ENCODE results near the gene NTSR2.
"Not testable (repeated sequence)": the region's sequence is repeated elsewhere in the genome, so short reads cannot be mapped to it uniquely, and the experiment has no call there.

The NTSR2 gene

DNA sequence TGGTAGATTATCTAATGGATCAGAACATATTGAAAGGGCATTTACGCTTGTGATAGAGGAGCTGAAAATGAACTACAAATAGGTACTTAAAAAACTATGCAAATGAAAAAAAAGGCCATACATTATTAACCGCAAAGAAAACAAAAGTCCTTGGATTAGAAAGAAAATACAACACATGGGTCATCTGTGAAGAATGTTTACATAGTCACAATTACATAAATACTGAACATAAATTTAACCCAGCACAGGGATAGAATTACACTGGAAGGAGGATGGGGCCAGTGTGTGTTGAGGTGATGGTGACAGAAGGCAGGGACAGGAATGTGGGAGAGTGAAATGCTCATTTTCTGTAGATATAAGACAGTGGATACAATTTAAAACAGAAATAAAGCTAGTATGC is 6.6 kb downstream of the NTSR2 start:
- no peak for DNase-seq
- in situ Hi-C loops (cut with MboI; ENCODE audit: low pct_unique_long_range_greater_than_20kb, low sequenced_read_pairs), result no loop called here

DNA sequence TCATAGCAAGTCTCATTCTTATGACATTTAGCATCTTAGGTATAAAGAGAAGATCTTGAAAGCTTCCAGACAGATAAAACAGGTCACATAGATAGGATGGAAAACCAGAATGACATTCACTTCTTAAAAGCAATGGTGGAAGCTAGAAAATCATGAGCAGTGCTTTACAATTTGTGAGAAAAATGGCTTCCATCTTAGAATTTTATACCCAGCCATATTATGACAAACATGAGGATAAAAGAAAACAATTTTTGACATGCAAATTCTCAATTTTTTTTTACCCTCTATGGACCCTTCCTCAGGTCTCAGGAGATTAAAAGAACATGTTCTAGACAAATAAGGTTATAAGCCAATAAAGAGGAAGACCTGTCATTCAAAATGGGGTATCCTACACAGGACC is 7.1 kb downstream of the NTSR2 start:
- DNase-seq, result no peak
- in situ Hi-C loops (cut with MboI; ENCODE audit: low pct_unique_long_range_greater_than_20kb, low sequenced_read_pairs), result no loop called here

- in situ Hi-C loops (cut with MboI; ENCODE audit: low pct_unique_long_range_greater_than_20kb, low sequenced_read_pairs), result no loop called here
- DNase-seq, result no peak
Observed at GRCh38 chr2:11661891-11662435, 8.0 kb downstream of the NTSR2 start.

GRCh38 chr2:11660396-11660795 is 9.6 kb downstream of the NTSR2 start:
- in situ Hi-C loops (cut with MboI; ENCODE audit: low pct_unique_long_range_greater_than_20kb, low sequenced_read_pairs); DNase-seq: not testable (repeated sequence)

DNA sequence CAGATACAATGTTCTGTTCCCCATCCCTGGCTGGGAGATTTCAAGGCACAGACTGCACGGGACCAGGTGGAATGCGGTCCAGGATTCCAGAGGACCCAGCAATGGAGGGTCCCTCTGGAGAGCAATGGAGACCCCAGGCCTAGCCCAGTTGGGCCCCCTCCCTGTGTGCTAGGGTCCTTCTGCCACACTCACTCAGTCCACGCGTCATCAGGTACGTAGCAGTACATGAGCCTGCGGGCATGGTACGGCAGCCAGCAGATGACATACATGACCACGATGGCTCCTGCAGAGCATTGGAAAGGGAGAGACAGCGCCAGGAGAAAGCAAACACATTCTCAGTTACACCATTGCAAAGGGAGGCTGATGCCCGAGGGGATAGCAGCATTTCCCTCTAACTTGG is 10.1 kb downstream of the NTSR2 start:
- in situ Hi-C loops (cut with MboI; ENCODE audit: low pct_unique_long_range_greater_than_20kb, low sequenced_read_pairs), result no loop called here
- no peak for DNase-seq

GRCh38 chr2:11659115-11659475 is 10.9 kb downstream of the NTSR2 start:
- in situ Hi-C loops (cut with MboI; ENCODE audit: low pct_unique_long_range_greater_than_20kb, low sequenced_read_pairs), result no loop called here
- no peak for DNase-seq

- in situ Hi-C loops (cut with MboI; ENCODE audit: low pct_unique_long_range_greater_than_20kb, low sequenced_read_pairs), result no loop called here
- DNase-seq, result no peak
Observed at GRCh38 chr2:11658208-11659114, 11.5 kb downstream of the NTSR2 start.

GRCh38 chr2:11657646-11658045 is 12.3 kb downstream of the NTSR2 start:
- DNase-seq, result no peak
- in situ Hi-C loops (cut with MboI; ENCODE audit: low pct_unique_long_range_greater_than_20kb, low sequenced_read_pairs), result no loop called here

- in situ Hi-C loops (cut with MboI; ENCODE audit: low pct_unique_long_range_greater_than_20kb, low sequenced_read_pairs), result no loop called here
- DNase-seq, result no peak
Observed at GRCh38 chr2:11657195-11657594, 12.8 kb downstream of the NTSR2 start.

DNA sequence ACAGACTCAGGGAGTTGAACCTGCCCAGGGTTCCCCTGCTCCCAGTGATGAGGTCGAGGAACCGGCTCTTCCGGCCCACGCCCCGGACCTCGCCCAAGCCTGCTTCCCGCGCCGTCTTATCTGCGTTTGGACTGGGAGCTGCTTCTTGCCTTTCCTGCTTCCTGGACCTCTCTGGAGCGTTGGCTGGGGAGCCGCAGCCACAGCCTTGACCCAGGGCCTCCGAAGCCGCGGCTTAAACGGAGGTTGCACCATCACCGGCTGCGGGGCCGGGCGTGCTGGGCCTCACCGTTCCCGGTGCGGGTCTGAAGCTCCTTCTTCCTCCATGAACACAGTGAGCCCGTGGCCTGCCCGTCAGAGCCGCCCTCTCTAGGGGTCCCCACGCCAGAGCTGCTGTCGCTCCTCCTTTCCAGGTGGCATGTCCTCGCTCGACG is 13.3 kb downstream of the NTSR2 start:
- in situ Hi-C loops (cut with MboI; ENCODE audit: low pct_unique_long_range_greater_than_20kb, low sequenced_read_pairs), result no loop called here
- DNase-seq, result no peak

GRCh38 chr2:11656252-11656651 is 13.7 kb downstream of the NTSR2 start:
- no peak for DNase-seq
- in situ Hi-C loops (cut with MboI; ENCODE audit: low pct_unique_long_range_greater_than_20kb, low sequenced_read_pairs), result no loop called here

- no peak for DNase-seq
- in situ Hi-C loops (cut with MboI; ENCODE audit: low pct_unique_long_range_greater_than_20kb, low sequenced_read_pairs), result no loop called here
Observed at GRCh38 chr2:11655495-11655894, 14.5 kb downstream of the NTSR2 start.

DNA sequence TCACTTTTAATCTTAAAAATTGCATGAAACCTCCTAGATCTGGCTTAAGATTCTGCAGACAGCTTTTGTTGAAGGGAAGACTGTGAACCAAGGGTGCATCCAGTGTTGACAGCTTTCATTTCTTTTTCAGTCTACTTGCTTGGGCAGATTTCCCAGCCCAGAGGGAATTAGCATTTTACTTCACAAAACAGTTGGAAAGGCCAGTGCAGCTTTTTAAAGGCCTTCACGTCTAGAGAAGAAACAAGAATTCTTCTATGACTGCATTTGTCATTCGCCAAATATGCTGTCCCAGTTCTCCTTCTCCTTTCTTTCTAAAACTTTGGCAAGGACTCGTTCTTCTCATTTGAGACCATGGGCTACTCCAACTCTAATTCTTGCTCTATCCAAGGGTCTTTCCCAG is 17.4 kb downstream of the NTSR2 start:
- DNase-seq, result no peak
- in situ Hi-C loops (cut with MboI; ENCODE audit: low pct_unique_long_range_greater_than_20kb, low sequenced_read_pairs), result no loop called here

DNA sequence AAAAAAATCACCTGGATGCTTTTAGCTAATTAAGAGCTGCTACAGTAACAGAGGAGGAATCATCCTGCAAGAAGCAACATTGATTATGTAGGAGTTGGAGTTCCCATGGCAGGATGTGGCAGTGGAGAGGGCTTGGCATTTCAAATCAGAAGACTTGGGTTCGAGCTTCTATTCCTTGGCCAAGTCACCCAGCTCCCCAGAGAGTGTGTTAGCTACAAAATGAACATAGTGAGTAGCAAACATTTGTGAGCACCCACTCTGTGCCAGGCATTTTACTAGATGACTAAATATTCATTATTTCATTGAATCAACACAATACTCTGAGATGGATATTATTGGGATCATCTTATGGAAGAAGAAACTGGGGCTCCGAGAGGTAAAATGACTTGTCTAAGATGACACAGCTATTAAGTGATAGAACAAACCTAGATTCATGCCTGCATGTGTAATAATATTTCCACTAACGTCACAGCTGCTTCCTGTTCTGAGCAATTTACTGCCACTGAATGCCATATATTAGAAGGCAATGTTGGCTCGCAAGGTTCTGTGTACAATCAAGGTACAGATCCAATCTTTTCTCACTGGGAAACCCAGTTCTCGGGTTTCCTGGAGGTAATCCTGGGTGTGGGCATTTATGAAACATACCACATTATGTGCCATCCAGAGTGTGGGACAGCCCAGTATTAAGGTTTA is 18.0 kb downstream of the NTSR2 start:
- no peak for DNase-seq
- in situ Hi-C loops (cut with MboI; ENCODE audit: low pct_unique_long_range_greater_than_20kb, low sequenced_read_pairs), result no loop called here

DNA sequence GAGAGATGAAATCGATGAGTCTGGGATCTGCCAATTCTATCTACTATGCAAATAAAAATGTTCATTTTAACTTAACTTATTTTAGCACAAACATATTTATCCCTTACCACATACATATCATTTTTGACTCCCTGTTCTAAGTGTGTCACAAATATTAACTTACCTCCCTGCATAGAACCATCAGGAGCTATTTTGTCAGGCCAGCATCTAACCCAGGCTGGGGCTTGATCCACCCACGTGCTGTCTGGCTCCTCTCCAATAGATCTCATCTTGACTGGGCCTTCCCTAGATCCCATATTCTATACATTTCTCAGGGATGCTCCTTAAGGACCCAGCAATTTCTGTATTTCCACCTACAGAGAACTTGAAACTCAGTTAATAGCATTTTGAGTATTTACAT is 20.9 kb downstream of the NTSR2 start:
- DNase-seq, result no peak
- in situ Hi-C loops (cut with MboI; ENCODE audit: low pct_unique_long_range_greater_than_20kb, low sequenced_read_pairs), result no loop called here

GRCh38 chr2:11647834-11648600 is 22.0 kb downstream of the NTSR2 start:
- DNase-seq, result no peak
- in situ Hi-C loops (cut with MboI; ENCODE audit: low pct_unique_long_range_greater_than_20kb, low sequenced_read_pairs), result no loop called here

DNA sequence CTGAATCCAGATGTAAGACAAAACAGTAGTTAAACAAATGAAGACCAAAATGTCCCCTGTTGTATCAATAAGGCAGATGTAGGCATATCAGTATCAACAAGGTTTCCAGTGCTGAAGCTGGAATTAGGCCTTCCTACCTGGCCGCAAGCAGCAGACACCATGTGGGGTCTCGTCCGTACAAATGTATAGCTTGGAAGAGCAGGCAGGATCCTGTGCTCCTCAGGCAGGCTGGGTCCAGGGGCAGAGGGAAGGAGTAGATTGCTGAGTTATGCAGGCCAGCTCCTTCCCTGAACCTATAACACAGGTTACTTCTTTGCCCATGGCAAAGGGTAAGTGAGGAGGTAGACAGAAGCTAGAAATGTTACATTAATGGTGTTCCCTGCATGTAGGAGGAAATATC is 23.5 kb downstream of the NTSR2 start:
- in situ Hi-C loops (cut with MboI; ENCODE audit: low pct_unique_long_range_greater_than_20kb, low sequenced_read_pairs), result no loop called here
- no peak for DNase-seq

GRCh38 chr2:11644293-11644692 is 25.7 kb downstream of the NTSR2 start:
- no peak for DNase-seq
- in situ Hi-C loops (cut with MboI; ENCODE audit: low pct_unique_long_range_greater_than_20kb, low sequenced_read_pairs), result no loop called here

GRCh38 chr2:11642972-11643371 is 27.0 kb downstream of the NTSR2 start:
- in situ Hi-C loops (cut with MboI; ENCODE audit: low pct_unique_long_range_greater_than_20kb, low sequenced_read_pairs), result no loop called here
- DNase-seq, result no peak

DNA sequence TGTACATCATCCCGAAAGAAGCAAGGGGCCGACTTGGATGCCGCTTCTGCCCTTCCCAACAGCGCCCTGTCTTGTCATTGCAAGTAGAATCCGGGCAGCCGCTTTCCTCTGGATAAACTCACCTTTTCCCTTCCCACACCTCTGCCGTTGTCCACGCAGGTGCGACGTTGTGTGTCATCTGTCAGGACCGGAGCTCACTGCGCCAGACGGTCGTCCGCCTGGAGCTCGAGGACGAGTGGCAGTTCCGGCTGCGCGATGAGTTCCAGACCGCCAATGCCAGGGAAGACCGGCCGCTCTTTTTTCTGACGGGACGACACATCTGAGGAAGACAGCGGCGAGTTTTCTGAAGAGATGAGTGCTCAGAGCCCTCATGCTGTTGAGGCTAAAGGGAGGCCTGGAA is 29.9 kb downstream of the NTSR2 start:
- no peak for DNase-seq
- in situ Hi-C loops (cut with MboI; ENCODE audit: low pct_unique_long_range_greater_than_20kb, low sequenced_read_pairs), result no loop called here

Data from KBM-7 (cell line).